ENCODE measurements around the gene MED26.
A peak's percentile ranks its signal among the peaks of the same experiment; 100 is the strongest.
"Not testable (repeated sequence)": the region's sequence is repeated elsewhere in the genome, so short reads cannot be mapped to it uniquely, and the experiment has no call there.

MED26 gene

GRCh38 chr19:16571822-16572331 is 56.1 kb downstream of the MED26 start:
- peak; percentile 32 for DNase-seq

GRCh38 chr19:16571283-16571682 is 56.7 kb downstream of the MED26 start:
- DNase-seq = no peak

- DNase-seq = no peak
Measured at GRCh38 chr19:16569609-16570320, 58.2 kb downstream of the MED26 start.

GRCh38 chr19:16566702-16567101 is 61.3 kb downstream of the MED26 start:
- DNase-seq = no peak

GRCh38 chr19:16566161-16566560 is 61.8 kb downstream of the MED26 start:
- peak; percentile 81 for DNase-seq

GRCh38 chr19:16564842-16565241 is 63.2 kb downstream of the MED26 start:
- DNase-seq = no peak

- no peak for DNase-seq
Measured at GRCh38 chr19:16562608-16563025, 65.4 kb downstream of the MED26 start.

GRCh38 chr19:16561382-16561781 is 66.6 kb downstream of the MED26 start:
- no peak for DNase-seq

GRCh38 chr19:16559780-16560276 is 68.2 kb downstream of the MED26 start:
- no peak for DNase-seq

GRCh38 chr19:16554776-16555175 is 73.2 kb downstream of the MED26 start:
- no peak for DNase-seq

GRCh38 chr19:16551902-16552301 is 76.1 kb downstream of the MED26 start:
- not testable (repeated sequence) for DNase-seq

GRCh38 chr19:16548956-16549355 is 79.0 kb downstream of the MED26 start:
- no peak for DNase-seq

GRCh38 chr19:16544473-16545231 is 83.4 kb downstream of the MED26 start:
- no peak for DNase-seq

- not testable (repeated sequence) for DNase-seq
Measured at GRCh38 chr19:16543734-16544133, 84.3 kb downstream of the MED26 start.

GRCh38 chr19:16542910-16543472 is 85.0 kb downstream of the MED26 start:
- no peak for DNase-seq

- DNase-seq = peak; percentile 94
Measured at GRCh38 chr19:16542045-16542909, 85.7 kb downstream of the MED26 start, which contains the start of gene CHERP. Gene CHERP, minus strand, starts transcription at chr19:16542437. Its CDS starts 59 bp downstream, at chr19:16542378.

- DNase-seq = no peak
Measured at GRCh38 chr19:16541526-16542044, 86.4 kb downstream of the MED26 start.

GRCh38 chr19:16540948-16541347 is 87.1 kb downstream of the MED26 start:
- no peak for DNase-seq

- no peak for DNase-seq
Measured at GRCh38 chr19:16537111-16537510, 90.9 kb downstream of the MED26 start.

GRCh38 chr19:16536130-16536529 is 91.9 kb downstream of the MED26 start:
- DNase-seq = no peak

GRCh38 chr19:16535381-16535780 is 92.6 kb downstream of the MED26 start:
- no peak for DNase-seq

All from activated CD4-positive, alpha-beta T cell treated with anti-CD3 and anti-CD28 coated beads, Interleukin-2, amount 50 U/mL, for 1 hour (primary cell).